ENCODE measurements around the gene DCANP1.

The DCANP1 gene

GRCh38 chr5:135458356-135458755 lies 11.2 kb upstream of the DCANP1 start:
- Histone ChIP-seq H3K27me3 (ENCODE audit: insufficient read depth, low read length) (peaks cover 29% of the 10 kb centered on the region), H3K4me1 (ENCODE audit: insufficient read depth, low read length) (no peaks in the 10 kb centered on the region), H3K9me3 (ENCODE audit: low read length) (no peaks in the 10 kb centered on the region), H2AFZ (ENCODE audit: low read depth, low read length) (no peak overlapping the region), H3K36me3 (ENCODE audit: insufficient read depth, low read length) (no peaks in the 10 kb centered on the region), H3K4me3 (ENCODE audit: low read length) (no peak overlapping the region)

GRCh38 chr5:135457424-135458071 lies 10.4 kb upstream of the DCANP1 start:
- Histone ChIP-seq H3K27me3 (ENCODE audit: insufficient read depth, low read length) (peaks cover 25% of the 10 kb centered on the region), H3K4me1 (ENCODE audit: insufficient read depth, low read length) (no peaks in the 10 kb centered on the region), H3K4me3 (ENCODE audit: low read length) (no peak overlapping the region), H2AFZ (ENCODE audit: low read depth, low read length) (no peak overlapping the region), H3K36me3 (ENCODE audit: insufficient read depth, low read length) (no peaks in the 10 kb centered on the region), H3K9me3 (ENCODE audit: low read length) (no peaks in the 10 kb centered on the region)

- Histone ChIP-seq H2AFZ (ENCODE audit: low read depth, low read length) (no peak overlapping the region), H3K9me3 (ENCODE audit: low read length) (no peaks in the 10 kb centered on the region), H3K4me3 (ENCODE audit: low read length) (no peak overlapping the region), H3K36me3 (ENCODE audit: insufficient read depth, low read length) (no peaks in the 10 kb centered on the region), H3K4me1 (ENCODE audit: insufficient read depth, low read length) (no peaks in the 10 kb centered on the region), H3K27me3 (ENCODE audit: insufficient read depth, low read length) (peaks cover 21% of the 10 kb centered on the region)
Observed at GRCh38 chr5:135456238-135457099, 9.3 kb upstream of the DCANP1 start.

GRCh38 chr5:135455876-135456237 lies 8.7 kb upstream of the DCANP1 start:
- Histone ChIP-seq H3K9me3 (ENCODE audit: low read length) (no peaks in the 10 kb centered on the region), H3K27me3 (ENCODE audit: insufficient read depth, low read length) (peaks cover 21% of the 10 kb centered on the region), H2AFZ (ENCODE audit: low read depth, low read length) (no peak overlapping the region), H3K4me3 (ENCODE audit: low read length) (no peak overlapping the region), H3K4me1 (ENCODE audit: insufficient read depth, low read length) (no peaks in the 10 kb centered on the region), H3K36me3 (ENCODE audit: insufficient read depth, low read length) (no peaks in the 10 kb centered on the region)

- Histone ChIP-seq H3K27me3 (ENCODE audit: insufficient read depth, low read length) (peaks cover 13% of the 10 kb centered on the region), H3K9me3 (ENCODE audit: low read length) (no peaks in the 10 kb centered on the region), H3K4me3 (ENCODE audit: low read length) (no peak overlapping the region), H2AFZ (ENCODE audit: low read depth, low read length) (no peak overlapping the region), H3K36me3 (ENCODE audit: insufficient read depth, low read length) (no peaks in the 10 kb centered on the region), H3K4me1 (ENCODE audit: insufficient read depth, low read length) (peaks cover 5% of the 10 kb centered on the region)
Observed at GRCh38 chr5:135454946-135455345, 7.8 kb upstream of the DCANP1 start.

GRCh38 chr5:135453613-135454012 lies 6.5 kb upstream of the DCANP1 start:
- Histone ChIP-seq H3K27me3 (ENCODE audit: insufficient read depth, low read length) (peaks cover 5% of the 10 kb centered on the region), H3K36me3 (ENCODE audit: insufficient read depth, low read length) (no peaks in the 10 kb centered on the region), H3K4me1 (ENCODE audit: insufficient read depth, low read length) (peaks cover 5% of the 10 kb centered on the region), H3K4me3 (ENCODE audit: low read length) (no peak overlapping the region), H2AFZ (ENCODE audit: low read depth, low read length) (no peak overlapping the region), H3K9me3 (ENCODE audit: low read length) (no peaks in the 10 kb centered on the region)

- no peaks in the 10 kb centered on the region for H3K9me3 ChIP-seq (ENCODE audit: low read length)
- no peak within 1 kb of the TSS for H2AFZ ChIP-seq (ENCODE audit: low read depth, low read length)
- H3K27me3 ChIP-seq (ENCODE audit: insufficient read depth, low read length), result peaks cover 2% of the 10 kb centered on the region
- no peak within 1 kb of the TSS for H3K4me3 ChIP-seq (ENCODE audit: low read length)
- H3K4me1 ChIP-seq (ENCODE audit: insufficient read depth, low read length), result peaks cover 5% of the 10 kb centered on the region
- H3K36me3 ChIP-seq (ENCODE audit: insufficient read depth, low read length), result no peaks in the 10 kb centered on the region
Observed at GRCh38 chr5:135452321-135453030, 5.3 kb upstream of the DCANP1 start, which contains the start of gene TIFAB. Gene TIFAB, minus strand, starts transcription at chr5:135452351. Its CDS starts 2,412 bp downstream, at chr5:135449939.

GRCh38 chr5:135451581-135452320 lies 4.6 kb upstream of the DCANP1 start:
- Histone ChIP-seq H3K36me3 (ENCODE audit: insufficient read depth, low read length) (no peaks in the 10 kb centered on the region), H3K4me1 (ENCODE audit: insufficient read depth, low read length) (peaks cover 5% of the 10 kb centered on the region), H3K27me3 (ENCODE audit: insufficient read depth, low read length) (peaks cover 5% of the 10 kb centered on the region), H3K4me3 (ENCODE audit: low read length) (no peak overlapping the region), H3K9me3 (ENCODE audit: low read length) (no peaks in the 10 kb centered on the region), H2AFZ (ENCODE audit: low read depth, low read length) (no peak overlapping the region)

- no peaks in the 10 kb centered on the region for H3K36me3 ChIP-seq (ENCODE audit: insufficient read depth, low read length)
- no peak overlapping the region for H2AFZ ChIP-seq (ENCODE audit: low read depth, low read length)
- H3K4me1 ChIP-seq (ENCODE audit: insufficient read depth, low read length), result peaks cover 5% of the 10 kb centered on the region
- H3K4me3 ChIP-seq (ENCODE audit: low read length), result no peak overlapping the region
- H3K9me3 ChIP-seq (ENCODE audit: low read length), result no peaks in the 10 kb centered on the region
- peaks cover 5% of the 10 kb centered on the region for H3K27me3 ChIP-seq (ENCODE audit: insufficient read depth, low read length)
Observed at GRCh38 chr5:135450952-135451351, 3.8 kb upstream of the DCANP1 start.

GRCh38 chr5:135450336-135450735 lies 3.2 kb upstream of the DCANP1 start:
- Histone ChIP-seq H3K27me3 (ENCODE audit: insufficient read depth, low read length) (peaks cover 7% of the 10 kb centered on the region), H3K9me3 (ENCODE audit: low read length) (no peaks in the 10 kb centered on the region), H3K4me3 (ENCODE audit: low read length) (no peak overlapping the region), H2AFZ (ENCODE audit: low read depth, low read length) (no peak overlapping the region), H3K36me3 (ENCODE audit: insufficient read depth, low read length) (no peaks in the 10 kb centered on the region), H3K4me1 (ENCODE audit: insufficient read depth, low read length) (peaks cover 5% of the 10 kb centered on the region)

- Histone ChIP-seq H2AFZ (ENCODE audit: low read depth, low read length) (no peak overlapping the region), H3K36me3 (ENCODE audit: insufficient read depth, low read length) (no peaks in the 10 kb centered on the region), H3K4me1 (ENCODE audit: insufficient read depth, low read length) (peaks cover 5% of the 10 kb centered on the region), H3K4me3 (ENCODE audit: low read length) (no peak overlapping the region), H3K9me3 (ENCODE audit: low read length) (no peaks in the 10 kb centered on the region), H3K27me3 (ENCODE audit: insufficient read depth, low read length) (peaks cover 10% of the 10 kb centered on the region)
Observed at GRCh38 chr5:135449644-135450043, 2.5 kb upstream of the DCANP1 start.

- Histone ChIP-seq H3K36me3 (ENCODE audit: insufficient read depth, low read length) (no peaks in the 10 kb centered on the region), H2AFZ (ENCODE audit: low read depth, low read length) (no peak overlapping the region), H3K4me3 (ENCODE audit: low read length) (no peak overlapping the region), H3K4me1 (ENCODE audit: insufficient read depth, low read length) (peaks cover 5% of the 10 kb centered on the region), H3K27me3 (ENCODE audit: insufficient read depth, low read length) (peaks cover 14% of the 10 kb centered on the region), H3K9me3 (ENCODE audit: low read length) (no peaks in the 10 kb centered on the region)
Observed at GRCh38 chr5:135448791-135449507, 1.8 kb upstream of the DCANP1 start.

Measured in neuron (in vitro differentiated cells).